Measurements from ENCODE around the gene TLL1.

The TLL1 gene

DNA sequence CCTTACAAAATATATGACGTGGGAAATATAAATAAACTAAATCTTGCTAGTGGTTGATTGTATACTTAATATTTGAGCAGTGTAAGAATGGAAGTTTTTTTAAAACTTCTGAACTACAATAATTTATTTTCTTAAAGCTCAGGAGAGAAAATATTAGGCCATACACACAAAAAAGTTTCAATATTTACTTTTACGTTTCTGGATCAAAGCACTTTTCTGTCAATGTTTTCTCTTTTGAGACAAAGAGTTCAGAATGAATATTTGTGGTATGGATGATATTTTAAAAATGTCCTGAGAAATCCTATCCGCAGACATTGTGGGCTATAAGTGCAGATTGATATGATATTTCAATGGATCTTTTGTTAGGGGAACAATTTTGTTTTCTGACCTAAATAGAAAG, 109.9 kb downstream of the TLL1 start:
- DNase-seq, result no peak

DNA sequence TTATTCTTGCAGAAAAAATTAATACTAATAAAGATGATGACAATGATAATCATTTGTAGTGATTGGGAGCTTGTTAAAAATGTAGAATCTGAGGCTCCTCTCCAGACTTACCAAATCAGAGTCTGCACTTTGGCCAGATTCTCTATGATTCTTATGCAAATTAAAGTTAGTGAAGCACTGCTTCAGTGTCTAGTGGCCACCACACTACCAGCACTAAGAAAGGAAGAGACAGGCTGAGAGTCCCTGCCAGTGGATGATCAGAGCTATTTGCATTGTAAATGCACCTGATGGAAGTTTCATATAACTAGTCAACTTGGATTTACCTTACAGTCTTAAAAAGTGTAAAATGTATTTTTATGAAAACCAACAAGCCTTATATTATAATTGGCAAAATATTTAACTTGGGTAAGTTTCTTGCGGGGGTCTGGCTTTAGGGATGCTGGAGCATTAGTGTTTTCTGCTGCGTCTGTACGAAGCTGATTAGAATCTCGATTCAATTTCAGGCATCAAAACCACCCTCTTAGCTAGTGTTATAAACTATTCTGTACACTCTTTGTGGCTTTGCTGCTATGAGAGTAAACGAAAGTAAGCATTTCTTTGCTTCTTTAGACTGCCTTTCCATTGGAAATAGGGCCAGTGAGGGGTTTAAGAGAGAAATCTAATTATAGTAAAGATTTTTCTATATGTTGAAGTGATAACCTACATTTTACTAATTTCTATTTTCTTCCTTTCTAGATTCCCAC, 114.1 kb downstream of the TLL1 start:
- DNase-seq, result no peak

DNA sequence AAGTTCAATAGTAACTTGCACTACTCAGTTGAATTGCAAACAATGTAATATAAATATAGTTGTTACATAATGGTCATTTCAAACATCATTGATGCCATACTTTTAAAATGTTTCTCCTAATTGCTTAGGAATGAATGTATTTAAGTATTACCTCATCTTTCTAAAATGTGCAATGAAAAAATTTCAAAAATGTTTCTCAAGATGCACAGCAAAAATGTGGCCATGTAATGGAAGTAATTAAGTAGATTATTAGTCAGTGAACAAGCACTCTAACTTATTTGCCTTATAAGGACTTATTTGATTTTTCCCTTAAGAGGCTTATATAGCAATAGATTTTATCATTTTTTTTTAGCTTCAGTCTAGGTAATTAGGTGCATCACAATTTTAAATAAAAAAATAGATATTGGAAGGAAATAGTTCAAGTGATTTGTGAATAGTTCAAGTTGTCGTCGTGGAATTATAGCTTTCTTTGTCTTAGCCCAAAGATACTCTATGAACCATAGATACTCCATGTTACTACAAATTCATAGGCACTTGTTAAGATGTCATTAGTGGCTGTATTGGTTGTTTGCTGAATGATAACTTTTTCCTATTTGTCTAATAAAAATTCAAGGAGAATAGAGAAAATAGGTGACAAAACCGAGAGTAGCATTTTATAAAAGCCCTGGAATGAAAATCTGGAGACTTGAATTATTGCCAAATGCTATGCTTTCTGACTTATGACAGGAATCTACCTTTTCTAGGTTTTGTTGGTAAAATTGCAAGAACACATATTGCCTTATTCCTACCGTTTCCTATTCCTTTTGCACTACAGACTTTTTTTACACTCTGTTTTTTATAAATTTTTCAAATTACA, 118.5 kb downstream of the TLL1 start:
- no peak for DNase-seq

DNA sequence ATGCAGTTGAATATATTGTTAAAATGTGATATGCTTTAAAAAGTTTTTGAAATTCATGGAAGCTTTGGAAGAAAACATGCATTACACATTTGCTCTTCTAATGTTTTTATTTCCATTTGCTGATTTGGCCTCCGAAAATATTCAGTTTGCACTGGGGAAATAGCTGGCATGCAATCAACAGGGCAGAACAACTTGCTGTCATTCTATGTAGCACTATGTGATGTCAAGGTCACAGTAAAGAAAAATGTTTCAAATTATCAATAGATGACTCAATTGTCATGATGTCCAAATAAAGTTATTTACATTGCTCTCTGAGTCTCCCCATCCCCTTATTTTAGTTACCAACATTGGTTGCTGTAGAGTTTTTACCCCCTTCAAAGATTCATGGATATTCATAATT, 119.2 kb downstream of the TLL1 start:
- no peak for DNase-seq

DNA sequence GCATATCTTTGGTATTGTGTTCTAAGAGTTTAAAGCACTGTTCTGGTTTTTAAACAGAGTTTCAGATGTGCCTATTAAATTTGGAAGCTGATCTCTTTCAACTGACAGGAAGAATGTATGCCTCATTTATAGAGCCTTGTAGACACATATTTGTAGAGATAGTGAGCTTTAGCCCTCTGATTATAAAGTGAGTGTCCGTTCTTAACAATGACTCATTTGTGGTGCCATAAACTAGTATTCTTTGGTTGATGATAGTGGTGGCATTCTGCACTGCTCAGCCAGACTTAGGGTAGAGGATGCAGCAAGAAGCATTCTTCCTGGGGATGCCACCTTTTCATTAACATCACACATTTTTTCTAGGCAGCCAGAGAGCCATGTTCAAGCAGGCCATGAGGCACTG, 121.7 kb downstream of the TLL1 start:
- no peak for DNase-seq

DNA sequence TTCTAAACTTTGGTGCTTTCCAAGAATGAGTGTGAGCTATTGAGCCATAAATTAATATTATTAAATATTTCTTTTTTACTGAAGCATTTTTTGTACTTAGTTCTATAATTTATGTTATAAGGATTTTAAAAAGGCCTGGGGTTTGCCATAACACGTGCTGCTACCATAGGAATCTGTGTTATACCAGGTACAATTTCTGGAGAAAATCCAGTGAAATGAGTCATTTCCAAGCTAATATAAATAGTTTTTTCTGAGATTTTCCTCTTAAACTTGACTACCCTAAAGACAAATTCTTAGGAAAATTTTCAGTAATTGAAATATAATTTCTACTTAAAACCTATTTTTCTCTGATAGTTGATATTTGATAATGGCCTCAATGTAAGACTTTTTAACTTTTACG, 130.8 kb downstream of the TLL1 start:
- no peak for DNase-seq

DNA sequence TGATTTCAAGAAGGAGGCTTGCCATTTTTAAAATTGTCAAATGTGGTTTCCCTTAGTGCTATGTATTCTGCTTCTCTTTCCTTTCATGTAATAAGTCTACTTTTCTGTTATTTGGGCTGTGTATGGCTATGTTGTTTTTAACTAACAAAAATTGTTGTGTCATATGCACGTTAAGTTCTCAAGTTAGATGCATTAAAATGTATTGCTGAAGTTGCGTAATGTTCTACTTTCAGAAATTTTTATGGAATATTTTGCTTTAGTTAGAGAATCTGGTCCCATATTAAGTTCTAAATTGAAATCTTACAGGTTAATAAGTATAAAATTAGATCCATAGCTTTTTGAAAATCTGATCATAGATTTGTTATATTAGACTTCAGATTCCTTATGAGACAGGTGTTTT, 133.2 kb downstream of the TLL1 start:
- DNase-seq, result no peak

DNA sequence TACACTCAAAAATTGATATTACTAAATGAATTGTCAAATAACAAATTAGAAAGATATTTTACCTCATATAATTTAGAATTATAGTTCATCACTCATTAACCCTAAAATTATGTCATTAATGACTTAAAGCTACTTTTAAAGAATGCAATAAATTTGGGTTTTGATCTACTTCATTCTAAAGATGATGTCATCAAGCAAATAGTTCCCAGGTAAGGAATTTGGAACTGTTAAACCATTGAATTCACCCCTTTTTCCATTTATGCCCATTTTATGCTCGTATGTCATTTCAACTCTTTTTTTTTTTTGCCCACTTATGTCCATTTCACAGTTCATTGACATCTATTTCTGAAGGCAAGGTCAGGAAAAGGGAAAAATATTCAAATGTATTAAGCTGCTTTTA, 135.5 kb downstream of the TLL1 start:
- no peak for DNase-seq

DNA sequence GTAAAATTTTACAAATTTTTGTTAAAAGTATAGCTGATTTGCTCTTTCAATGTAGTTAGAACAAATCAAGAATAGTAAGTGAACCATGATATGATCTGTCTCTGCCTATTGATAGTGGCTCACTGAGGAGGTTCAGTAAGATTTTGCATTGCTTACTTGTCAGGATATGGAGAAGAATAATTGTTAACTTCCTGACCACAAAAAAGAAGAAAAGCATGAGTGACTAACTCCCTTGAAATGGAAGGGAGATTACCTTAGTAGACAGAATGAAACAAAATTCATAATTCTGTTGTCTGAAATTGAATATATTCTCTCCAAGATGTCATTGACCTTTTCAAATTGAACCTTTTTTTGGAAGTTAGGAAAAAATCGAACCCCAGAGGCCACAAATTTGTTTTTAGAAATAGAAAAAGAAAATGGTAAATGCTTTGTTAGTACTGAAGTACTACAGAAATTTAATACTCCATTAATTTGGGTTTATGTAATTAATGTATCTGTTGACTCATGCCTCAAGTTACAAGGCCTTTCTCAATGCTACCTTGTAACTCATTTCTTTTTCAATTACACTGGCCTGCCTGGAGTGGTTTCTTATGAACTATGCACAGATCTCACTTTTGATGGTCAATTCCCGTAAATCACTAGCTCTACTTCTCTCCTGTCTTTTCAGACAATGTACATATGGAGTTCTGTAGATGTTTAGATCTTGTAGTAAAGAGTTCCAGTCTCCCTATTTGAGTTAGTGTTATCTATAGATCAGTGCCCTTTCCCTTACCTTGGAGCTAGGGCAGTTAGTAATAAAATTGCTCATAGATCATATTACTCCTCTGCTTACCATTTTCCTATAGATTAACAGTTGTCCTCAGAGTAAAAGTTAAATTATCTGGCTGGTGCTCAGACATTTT, 139.3 kb downstream of the TLL1 start:
- DNase-seq, result no peak

DNA sequence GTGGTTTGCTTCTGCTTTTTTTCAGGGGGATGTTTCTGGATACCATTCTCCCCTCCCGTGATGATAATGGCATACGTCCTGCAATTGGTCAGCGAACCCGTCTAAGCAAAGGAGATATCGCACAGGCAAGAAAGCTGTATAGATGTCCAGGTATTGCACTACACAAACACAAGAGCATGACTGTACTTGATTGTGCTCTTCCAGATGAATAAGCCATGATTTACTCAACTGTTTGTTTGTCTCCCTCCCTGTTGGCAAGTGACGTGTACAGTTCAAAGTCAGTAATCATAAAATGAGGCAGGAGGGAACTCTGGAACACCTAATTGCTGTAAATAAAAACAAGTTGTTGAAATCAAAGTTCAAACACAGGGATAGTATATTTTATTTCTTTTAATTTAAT, 141.4 kb downstream of the TLL1 start:
- DNase-seq, result no peak

DNA sequence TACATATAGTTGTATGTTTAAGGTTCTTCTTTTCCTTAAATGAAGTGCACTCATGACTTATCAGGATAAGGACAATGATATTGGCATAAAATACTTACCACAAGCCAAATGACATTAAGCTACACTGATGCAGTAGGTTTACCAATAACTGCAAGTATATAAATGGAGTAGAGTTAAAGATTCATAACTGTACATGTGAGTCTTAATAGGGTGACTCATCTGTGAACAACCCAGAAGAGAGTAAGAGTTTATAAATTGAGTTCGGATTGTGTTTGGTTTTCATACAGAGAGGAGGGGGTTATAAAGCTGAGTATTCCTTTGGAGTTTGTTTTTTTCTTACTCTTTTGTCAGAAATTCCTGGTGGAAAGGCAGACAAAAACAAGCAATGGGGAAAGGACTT, 144.8 kb downstream of the TLL1 start:
- DNase-seq, result no peak

DNA sequence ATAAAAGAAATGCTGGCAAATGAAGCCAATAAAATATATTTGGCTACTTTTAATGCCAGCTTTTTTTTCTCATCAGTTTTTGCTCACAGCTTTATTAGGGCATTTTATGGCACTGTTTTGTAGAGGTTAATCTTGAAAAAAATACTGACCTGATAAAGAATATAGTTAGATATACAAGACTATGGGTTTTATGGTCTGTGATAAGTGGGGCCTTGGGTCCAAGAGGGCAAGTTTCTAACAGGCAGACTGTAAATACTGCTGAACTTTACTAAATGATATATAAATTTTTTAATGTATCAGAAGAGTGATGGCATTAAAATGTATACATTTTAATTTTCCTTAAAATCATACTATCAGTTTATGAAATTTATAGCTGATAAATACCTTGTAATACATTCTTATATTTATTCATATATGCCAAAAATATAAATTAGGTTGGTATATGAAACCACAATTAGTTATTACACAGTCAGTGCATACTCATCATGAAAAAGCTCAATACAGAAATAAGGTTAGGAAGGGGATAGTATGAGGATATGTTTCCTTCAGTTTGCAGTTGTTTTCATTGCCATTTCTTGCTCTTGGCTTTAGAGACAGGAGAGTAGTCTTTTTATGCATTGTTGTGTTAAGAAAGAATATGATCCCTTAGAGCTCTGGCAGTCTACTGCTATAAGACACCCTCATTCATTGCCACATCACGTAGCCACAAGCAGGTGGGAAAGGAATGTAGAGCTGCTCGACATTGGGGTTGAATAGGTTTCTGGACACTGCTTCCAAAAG, 146.6 kb downstream of the TLL1 start:
- DNase-seq, result no peak

DNA sequence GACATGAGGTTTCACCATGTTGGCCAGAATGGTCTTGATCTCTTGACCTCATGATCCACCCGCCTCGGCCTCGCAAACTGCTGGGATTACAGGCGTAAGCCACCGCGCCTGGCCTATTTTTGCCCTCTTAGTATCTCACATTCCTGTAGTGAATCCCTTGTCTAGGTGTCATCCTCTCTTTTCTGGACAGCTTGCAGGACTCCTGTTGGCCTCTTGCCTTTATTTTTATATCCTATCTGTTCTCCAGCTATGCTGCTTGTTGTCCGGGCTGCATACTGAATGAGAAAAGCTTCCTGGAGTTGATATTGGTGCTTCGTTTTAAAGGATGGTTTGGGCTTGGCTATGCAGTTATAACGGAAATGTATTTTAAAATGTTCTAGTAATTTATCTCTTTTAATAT, 148.6 kb downstream of the TLL1 start:
- DNase-seq, result no peak

DNA sequence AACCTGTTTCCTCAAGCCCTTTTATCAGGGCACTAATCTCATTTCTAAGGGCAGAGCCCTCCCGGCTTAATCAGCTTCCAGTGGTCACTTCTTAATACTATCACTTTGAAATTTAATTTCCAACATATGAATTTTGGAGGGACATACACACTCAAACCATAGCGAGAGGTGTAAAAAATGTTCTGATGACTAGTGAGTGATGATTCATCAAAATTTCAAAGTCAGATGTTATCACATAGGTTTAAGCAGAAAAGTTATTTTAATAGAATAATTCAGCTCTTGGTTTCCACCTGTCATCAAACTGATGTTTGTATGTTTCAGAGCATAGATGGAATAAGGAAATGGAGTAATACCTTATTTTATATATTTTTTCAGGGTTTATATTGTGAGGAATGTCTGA, 161.9 kb downstream of the TLL1 start:
- DNase-seq, result no peak

DNA sequence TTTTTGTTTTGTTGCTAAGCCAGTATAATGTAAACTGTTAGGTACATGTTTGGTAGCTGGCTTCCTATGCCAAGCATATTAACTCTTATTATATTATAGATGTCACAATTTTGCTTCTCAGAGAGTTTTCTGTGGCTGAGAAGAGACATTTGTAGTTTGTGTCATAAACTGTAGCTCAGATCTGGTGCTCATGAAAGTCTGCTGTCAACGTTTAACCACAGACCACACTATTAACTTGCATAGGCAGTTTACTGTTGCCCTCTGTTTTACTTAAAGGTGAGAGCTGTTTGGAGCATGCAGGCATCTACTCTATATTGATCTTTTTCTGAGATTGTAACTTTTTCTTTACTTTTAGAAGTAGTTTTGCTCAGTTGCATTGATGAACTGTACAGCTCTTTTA, 166.8 kb downstream of the TLL1 start:
- DNase-seq, result no peak

DNA sequence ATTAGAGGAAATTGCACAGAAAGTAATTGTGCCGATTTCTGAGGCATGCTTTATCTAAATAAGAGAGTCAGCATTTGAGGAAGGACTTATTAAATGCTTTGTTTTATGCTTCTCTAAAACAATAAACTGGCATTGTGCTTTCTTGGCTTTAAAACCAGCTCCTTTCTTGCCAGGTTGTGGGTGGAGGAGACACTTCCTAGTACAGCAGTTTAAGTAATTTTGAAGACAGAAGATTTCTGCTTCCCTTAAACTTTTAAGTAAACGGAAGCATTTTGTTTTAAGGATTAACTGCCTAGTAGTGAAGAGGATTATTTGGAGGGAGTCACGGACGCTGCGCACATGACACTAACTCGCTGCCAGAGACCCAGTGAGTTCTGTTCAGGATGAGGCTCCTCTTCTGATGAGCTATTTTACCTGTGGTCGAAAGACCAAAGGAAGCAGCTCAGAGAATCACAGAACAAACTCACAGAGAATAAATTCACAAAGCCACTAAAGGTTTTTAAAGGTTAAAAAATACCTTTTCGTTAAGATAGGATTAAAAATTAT, 169.5 kb downstream of the TLL1 start:
- no peak for DNase-seq

DNA sequence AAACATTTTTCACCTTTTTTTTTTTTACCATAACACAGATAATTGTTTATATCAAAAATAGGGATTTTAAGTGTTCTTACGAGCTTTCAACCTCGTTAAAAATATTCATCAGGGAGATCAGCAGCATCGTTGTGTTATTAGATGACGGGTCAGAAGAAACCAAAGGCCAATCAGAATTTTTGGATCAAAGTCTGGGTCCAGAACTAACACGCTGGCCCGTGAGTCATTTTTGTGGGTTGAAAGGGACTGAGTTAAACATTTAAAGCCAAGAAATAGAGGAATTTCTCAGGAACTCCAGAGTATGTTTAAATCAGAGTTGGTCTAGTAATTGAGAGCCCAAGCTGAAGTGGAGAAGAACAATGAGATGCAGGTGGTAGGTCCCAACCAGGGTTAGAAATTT, 170.8 kb downstream of the TLL1 start:
- DNase-seq, result no peak

DNA sequence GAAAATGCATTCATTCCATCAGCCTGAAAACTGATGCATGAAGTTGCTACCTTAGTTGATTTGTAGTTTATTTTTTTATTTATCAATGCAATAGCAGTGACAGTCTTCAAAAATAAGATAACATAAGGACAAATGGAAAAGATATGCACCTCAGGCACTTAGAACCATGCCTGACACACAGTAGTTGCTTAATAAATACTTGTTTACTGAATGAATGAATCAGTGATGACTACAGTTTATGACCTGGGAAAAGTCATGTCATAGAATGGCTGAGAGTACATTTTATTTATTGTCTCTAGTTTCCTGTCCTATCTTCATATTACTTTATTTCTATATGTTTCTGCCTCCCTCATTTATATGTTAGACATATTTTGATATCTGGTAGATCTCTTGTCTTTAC, 171.8 kb downstream of the TLL1 start:
- no peak for DNase-seq

DNA sequence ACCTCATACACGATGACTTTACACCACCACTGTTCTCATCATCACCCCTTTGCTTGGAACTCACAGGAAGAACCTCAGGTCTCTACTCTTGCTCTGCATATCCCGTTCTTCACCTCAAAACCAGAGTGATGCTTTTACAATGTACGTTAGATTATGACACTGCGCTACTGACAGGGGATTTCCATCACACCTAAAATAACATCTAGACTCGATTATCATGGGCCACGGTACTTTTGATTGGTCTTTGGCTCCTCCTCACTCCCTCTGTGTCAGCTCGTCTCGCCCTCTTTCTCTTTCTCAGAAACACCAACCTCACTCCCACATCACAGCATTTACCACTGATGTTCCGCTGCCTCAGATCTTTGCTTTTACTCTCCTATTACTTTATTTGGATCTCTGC, 172.4 kb downstream of the TLL1 start:
- DNase-seq, result no peak

DNA sequence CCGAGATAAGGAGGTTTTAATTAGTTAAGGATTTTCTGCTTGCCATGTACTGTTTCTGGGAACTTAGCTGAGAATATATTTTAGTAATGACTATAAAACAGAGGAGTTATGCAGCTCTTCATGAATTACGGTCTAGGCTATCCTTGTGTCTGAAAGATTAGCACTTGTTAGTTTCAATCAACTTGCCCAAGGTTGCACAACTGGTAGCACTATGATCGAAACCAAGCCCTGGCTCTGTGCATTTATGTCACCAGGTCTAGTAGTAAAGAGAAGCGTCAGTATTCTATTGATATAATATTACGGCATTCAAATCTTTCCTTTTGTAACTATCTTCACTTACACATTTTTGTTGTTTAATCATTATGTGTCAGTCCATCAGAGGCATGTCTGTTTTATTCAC, 176.0 kb downstream of the TLL1 start:
- DNase-seq, result no peak

DNA sequence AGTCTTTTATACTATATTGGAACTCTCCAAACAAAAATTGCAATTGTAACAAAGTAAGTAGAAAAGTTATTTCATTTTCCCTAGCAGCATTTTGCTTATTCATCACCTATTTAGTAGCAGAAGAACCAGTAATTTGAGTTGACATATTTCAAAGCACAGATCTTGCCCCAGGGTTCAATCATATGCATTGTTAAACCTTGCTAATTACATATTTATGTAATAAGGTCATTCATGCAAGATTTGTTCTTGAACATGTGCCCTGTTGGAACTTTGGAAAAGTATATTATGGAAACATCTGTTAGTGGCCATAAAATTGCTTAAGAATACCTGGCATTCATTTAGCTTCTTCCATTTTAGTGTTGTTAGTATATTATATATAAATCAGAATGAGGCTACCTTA, 191.7 kb downstream of the TLL1 start:
- DNase-seq, result no peak

DNA sequence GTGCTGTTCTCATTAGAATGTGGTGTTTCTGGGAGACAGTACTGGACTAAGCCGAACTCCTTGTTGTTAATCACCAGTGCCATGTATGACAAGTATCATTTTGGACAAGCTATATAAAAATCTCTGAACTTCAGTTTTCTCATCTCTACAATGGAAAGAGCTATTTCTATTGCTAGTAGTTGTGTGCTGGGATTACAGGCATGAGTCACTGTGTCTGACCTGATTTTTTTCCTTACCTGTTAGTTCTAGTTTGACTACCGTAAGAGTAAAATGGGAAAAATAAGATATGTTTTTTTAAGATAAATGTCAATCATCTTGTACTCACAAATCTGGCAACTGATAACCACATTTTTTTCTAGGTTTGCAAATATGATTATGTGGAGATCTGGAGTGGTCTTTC, 192.3 kb downstream of the TLL1 start:
- no peak for DNase-seq
